ENCODE data around the gene MS4A13. TPM values are rescaled to one million over a fixed set of nuclear protein-coding genes. Genes with fewer than 3 reads are reported as not detected.
"Not testable (repeated sequence)": the region's sequence is repeated elsewhere in the genome, so short reads cannot be mapped to it uniquely, and the experiment has no call there.

The MS4A13 gene
- total RNA-seq, 1 experiment from 2014 or later = not detected

DNA sequence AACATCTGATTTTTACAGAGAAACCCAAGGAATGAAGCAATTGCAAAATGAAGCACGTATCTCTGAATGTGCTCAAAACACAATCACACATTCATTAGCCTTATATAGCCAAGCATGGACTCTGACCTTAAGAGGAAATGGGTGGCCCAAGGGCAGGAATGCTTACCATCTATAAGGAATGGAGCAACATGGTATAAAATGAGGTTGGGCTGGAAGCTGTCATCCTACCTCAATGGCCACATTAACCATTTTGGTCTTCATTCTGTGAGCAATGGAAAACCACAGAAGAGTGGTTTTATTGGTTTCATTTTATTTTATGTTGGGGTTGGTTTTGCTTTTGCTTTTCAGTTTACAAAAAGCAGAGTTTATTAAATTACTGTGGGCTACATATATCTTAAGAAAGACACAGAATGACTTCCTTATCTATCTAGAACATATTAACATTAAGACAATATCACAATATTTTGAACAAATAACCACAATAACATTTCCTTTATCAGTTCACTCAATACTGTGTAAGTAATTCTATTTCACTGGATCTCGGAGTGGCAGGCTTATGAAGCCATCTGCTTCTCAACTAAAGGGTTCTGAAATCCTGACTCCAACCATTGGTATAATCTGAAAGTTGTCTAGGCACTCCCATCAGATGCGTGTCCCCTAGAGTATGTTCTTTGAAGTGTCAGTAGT lies 10.8 kb upstream of the MS4A13 start:
- ChIA-PET POLR2A (no interaction called here), CTCF (no interaction called here), RAD21 (ENCODE audit: low non-redundant PET in 1 of 2, low total read pairs in 2 of 2, uncharacterized antibody in 2 of 2, unreplicated experiment in 2 of 2) (no interaction called here)
- H3K4me2 ChIP-seq (ENCODE audit: low read length) = no peak overlapping the region
- H3K9ac ChIP-seq (ENCODE audit: low read length) = no peak overlapping the region
- DNase-seq (ENCODE audit: low read depth, low spot score) (no peak), ATAC-seq (no peak)
- H3K9me3 ChIP-seq (ENCODE audit: control insufficient read depth in 1 of 2, insufficient read depth in 1 of 2, low read depth in 1 of 2, low read length in 2 of 2) = no peaks in the 10 kb centered on the region
- no peaks in the 10 kb centered on the region for H3K36me3 ChIP-seq (ENCODE audit: control insufficient read depth in 1 of 2, insufficient read depth in 2 of 2, low read length in 2 of 2)
- no peaks in the 10 kb centered on the region for H4K20me1 ChIP-seq (ENCODE audit: insufficient read depth)
- no peak overlapping the region for H2AFZ ChIP-seq (ENCODE audit: low read depth, low read length, poor library complexity, severe bottlenecking)
- H3K4me3 ChIP-seq (replicated peaks in 1 of 2; ENCODE audit: low read depth in 1 of 2, low read length in 2 of 2) = no peak overlapping the region
- no peak overlapping the region for H3K27ac ChIP-seq (ENCODE audit: low read depth, low read length)
- intact Hi-C loops (cut with micrococcal nuclease) = no loop called here
- BruUV-seq (replicated peaks) = no TSS peak
- no peak for TF ChIP-seq ZNF274 (IDR thresholded peaks at IDR 0.05; ENCODE audit: low read depth, low read length)
- no peak for TF ChIP-seq EZH2phosphoT487 (IDR thresholded peaks at IDR 0.05; ENCODE audit: borderline replicate concordance)
- no peak for TF ChIP-seq CTCF (IDR thresholded peaks at IDR 0.05 in 2 of 3, conservative IDR thresholded peaks at IDR 0.05 in 1 of 3; ENCODE audit: borderline replicate concordance in 1 of 3, insufficient read depth in 1 of 3, low read depth in 2 of 3, low read length in 2 of 3)
- H3K9me2 ChIP-seq (ENCODE audit: insufficient read depth) = no peaks in the 10 kb centered on the region
- H3K4me1 ChIP-seq (ENCODE audit: control insufficient read depth in 1 of 2, insufficient read depth in 2 of 2, low read length in 2 of 2) = no peaks in the 10 kb centered on the region
- no peaks in the 10 kb centered on the region for H3K27me3 ChIP-seq (ENCODE audit: insufficient read depth, low read length)
- H3K79me2 ChIP-seq (ENCODE audit: insufficient read depth, low read length) = no peaks in the 10 kb centered on the region

DNA sequence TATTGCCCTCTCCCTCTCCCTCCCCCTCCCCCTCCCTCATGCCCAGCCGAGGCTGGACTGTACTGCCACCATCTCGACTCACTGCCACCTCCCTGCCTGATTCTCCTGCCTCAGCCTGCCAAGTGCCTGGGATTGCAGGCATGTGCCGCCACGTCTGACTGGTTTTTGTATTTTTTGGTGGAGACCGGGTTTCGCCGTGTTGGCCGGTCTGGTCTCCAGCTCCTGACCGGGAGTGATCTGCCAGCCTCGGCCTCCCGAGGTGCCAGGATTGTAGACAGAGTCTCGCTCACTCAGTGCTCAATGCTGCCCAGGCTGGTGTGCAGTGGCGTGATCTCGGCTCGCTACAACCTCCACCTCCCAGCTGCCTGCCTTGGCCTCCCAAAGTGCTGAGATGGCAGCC lies 5.6 kb upstream of the MS4A13 start:
- CTCF ChIA-PET; H3K79me2 ChIP-seq (ENCODE audit: insufficient read depth, low read length); H3K36me3 ChIP-seq (ENCODE audit: control insufficient read depth in 1 of 2, insufficient read depth in 2 of 2, low read length in 2 of 2); H4K20me1 ChIP-seq (ENCODE audit: insufficient read depth); H2AFZ ChIP-seq (ENCODE audit: low read depth, low read length, poor library complexity, severe bottlenecking); H3K4me1 ChIP-seq (ENCODE audit: control insufficient read depth in 1 of 2, insufficient read depth in 2 of 2, low read length in 2 of 2); POLR2A ChIA-PET; DNase-seq (ENCODE audit: low read depth, low spot score); H3K9me3 ChIP-seq (ENCODE audit: control insufficient read depth in 1 of 2, insufficient read depth in 1 of 2, low read depth in 1 of 2, low read length in 2 of 2); H3K4me2 ChIP-seq (ENCODE audit: low read length); BruUV-seq (replicated peaks); intact Hi-C loops (cut with micrococcal nuclease); ATAC-seq; H3K9me2 ChIP-seq (ENCODE audit: insufficient read depth); H3K27me3 ChIP-seq (ENCODE audit: insufficient read depth, low read length); H3K27ac ChIP-seq (ENCODE audit: low read depth, low read length); H3K4me3 ChIP-seq (replicated peaks in 1 of 2; ENCODE audit: low read depth in 1 of 2, low read length in 2 of 2); H3K9ac ChIP-seq (ENCODE audit: low read length); RAD21 ChIA-PET (ENCODE audit: low non-redundant PET in 1 of 2, low total read pairs in 2 of 2, uncharacterized antibody in 2 of 2, unreplicated experiment in 2 of 2): not testable (repeated sequence)

GRCh38 chr11:60510209-60510608 lies 5.0 kb upstream of the MS4A13 start:
- H3K27ac ChIP-seq (ENCODE audit: low read depth, low read length); CTCF ChIA-PET; H3K9me3 ChIP-seq (ENCODE audit: control insufficient read depth in 1 of 2, insufficient read depth in 1 of 2, low read depth in 1 of 2, low read length in 2 of 2); H3K9me2 ChIP-seq (ENCODE audit: insufficient read depth); intact Hi-C loops (cut with micrococcal nuclease); H4K20me1 ChIP-seq (ENCODE audit: insufficient read depth); ATAC-seq; H3K4me1 ChIP-seq (ENCODE audit: control insufficient read depth in 1 of 2, insufficient read depth in 2 of 2, low read length in 2 of 2); BruUV-seq (replicated peaks); H3K9ac ChIP-seq (ENCODE audit: low read length); H2AFZ ChIP-seq (ENCODE audit: low read depth, low read length, poor library complexity, severe bottlenecking); H3K36me3 ChIP-seq (ENCODE audit: control insufficient read depth in 1 of 2, insufficient read depth in 2 of 2, low read length in 2 of 2); H3K4me2 ChIP-seq (ENCODE audit: low read length); POLR2A ChIA-PET; H3K4me3 ChIP-seq (replicated peaks in 1 of 2; ENCODE audit: low read depth in 1 of 2, low read length in 2 of 2); RAD21 ChIA-PET (ENCODE audit: low non-redundant PET in 1 of 2, low total read pairs in 2 of 2, uncharacterized antibody in 2 of 2, unreplicated experiment in 2 of 2); DNase-seq (ENCODE audit: low read depth, low spot score); H3K27me3 ChIP-seq (ENCODE audit: insufficient read depth, low read length); H3K79me2 ChIP-seq (ENCODE audit: insufficient read depth, low read length): not testable (repeated sequence)

Measured in HCT116 (cell line).